ENCODE results near the gene INSIG1.

DNA sequence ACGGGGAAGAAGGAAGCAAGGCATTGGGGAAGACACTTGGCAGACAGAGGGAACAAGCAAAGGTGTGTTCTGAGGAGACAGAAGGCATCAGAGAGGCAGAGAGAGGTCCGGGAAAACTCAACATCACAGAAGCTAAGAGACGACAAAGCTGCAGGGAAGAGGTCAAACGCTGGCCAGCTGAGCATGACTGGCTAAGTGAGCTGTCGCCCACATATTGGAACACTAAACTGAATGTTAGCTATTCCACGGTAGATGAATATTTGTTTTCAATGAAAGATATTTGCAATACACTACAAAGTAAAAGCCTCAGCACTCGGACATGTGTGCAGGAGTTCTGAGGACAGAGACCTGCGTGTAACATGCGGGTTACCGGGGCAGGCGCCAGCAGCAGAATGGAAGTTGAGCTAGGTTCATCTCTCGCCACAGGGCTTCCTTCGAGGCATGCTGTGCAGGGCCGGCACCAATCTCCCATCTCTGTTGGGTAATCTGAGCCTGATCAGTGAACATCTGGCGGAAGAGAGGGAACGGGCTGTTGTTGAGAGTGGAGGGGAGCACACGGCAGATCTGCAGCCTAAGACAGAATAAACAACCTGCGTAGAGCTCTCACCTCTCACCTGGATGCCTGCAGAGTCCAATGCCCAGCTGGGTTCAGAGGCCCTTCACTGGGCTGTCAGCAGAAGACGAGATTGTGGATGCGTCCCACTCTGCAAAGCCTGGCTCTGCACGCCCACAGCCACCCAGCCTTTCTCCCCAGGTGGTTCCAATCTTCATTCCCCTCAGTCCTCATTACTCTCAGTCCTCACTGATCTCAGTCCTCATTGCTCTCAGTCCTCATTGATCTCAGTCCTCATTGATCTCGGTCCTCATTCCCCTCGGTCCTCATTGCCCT lies 35.9 kb downstream of the INSIG1 start:
- no peak for TF ChIP-seq ZNF426 (tag by site-specific recombination; IDR thresholded peaks at IDR 0.05)
- TF ChIP-seq, protein P1, sequence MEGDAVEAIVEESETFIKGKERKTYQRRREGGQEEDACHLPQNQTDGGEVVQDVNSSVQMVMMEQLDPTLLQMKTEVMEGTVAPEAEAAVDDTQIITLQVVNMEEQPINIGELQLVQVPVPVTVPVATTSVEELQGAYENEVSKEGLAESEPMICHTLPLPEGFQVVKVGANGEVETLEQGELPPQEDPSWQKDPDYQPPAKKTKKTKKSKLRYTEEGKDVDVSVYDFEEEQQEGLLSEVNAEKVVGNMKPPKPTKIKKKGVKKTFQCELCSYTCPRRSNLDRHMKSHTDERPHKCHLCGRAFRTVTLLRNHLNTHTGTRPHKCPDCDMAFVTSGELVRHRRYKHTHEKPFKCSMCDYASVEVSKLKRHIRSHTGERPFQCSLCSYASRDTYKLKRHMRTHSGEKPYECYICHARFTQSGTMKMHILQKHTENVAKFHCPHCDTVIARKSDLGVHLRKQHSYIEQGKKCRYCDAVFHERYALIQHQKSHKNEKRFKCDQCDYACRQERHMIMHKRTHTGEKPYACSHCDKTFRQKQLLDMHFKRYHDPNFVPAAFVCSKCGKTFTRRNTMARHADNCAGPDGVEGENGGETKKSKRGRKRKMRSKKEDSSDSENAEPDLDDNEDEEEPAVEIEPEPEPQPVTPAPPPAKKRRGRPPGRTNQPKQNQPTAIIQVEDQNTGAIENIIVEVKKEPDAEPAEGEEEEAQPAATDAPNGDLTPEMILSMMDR (tag by site-specific recombination; IDR thresholded peaks at IDR 0.05) = no peak
- TF ChIP-seq, protein P2, sequence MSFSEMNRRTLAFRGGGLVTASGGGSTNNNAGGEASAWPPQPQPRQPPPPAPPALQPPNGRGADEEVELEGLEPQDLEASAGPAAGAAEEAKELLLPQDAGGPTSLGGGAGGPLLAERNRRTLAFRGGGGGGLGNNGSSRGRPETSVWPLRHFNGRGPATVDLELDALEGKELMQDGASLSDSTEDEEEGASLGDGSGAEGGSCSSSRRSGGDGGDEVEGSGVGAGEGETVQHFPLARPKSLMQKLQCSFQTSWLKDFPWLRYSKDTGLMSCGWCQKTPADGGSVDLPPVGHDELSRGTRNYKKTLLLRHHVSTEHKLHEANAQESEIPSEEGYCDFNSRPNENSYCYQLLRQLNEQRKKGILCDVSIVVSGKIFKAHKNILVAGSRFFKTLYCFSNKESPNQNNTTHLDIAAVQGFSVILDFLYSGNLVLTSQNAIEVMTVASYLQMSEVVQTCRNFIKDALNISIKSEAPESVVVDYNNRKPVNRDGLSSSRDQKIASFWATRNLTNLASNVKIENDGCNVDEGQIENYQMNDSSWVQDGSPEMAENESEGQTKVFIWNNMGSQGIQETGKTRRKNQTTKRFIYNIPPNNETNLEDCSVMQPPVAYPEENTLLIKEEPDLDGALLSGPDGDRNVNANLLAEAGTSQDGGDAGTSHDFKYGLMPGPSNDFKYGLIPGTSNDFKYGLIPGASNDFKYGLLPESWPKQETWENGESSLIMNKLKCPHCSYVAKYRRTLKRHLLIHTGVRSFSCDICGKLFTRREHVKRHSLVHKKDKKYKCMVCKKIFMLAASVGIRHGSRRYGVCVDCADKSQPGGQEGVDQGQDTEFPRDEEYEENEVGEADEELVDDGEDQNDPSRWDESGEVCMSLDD (tag by site-specific recombination; IDR thresholded peaks at IDR 0.05) = no peak
- no peak for TF ChIP-seq YY1 (tag by site-specific recombination; IDR thresholded peaks at IDR 0.05)
